Measurements from ENCODE around the gene DCLK1.

GRCh38 chr13:35835989-35836388, 295.2 kb downstream of the DCLK1 start:
- TF ChIP-seq CTCF (IDR thresholded peaks at IDR 0.05) (no peak), EZH2 (IDR thresholded peaks at IDR 0.05) (no peak), EZH2phosphoT487 (IDR thresholded peaks at IDR 0.05) (no peak)
